HepG2 (cell line): ENCODE data around the gene CAMTA1. TPM values are rescaled to one million over a fixed set of nuclear protein-coding genes. Genes with fewer than 3 reads are reported as not detected.

ENCODE experiments used
- ATAC-seq: fragments of 200-7000 bp; cut with Tn5 transposase; 3 replicates; pipeline ENCODE4 v1.9.1; 2020; ENCODE audit warnings: mild to moderate bottlenecking, moderate library complexity
- BruUV-seq: library from RNA; stranded (reverse); fragments of 400-500 nt; replicated peaks from 2 replicates; lab custom pipeline; 2021; lab: Mats Ljungman, UMichigan
- CTCF ChIA-PET: fragments of 300-600 bp; formaldehyde crosslinking; extraction: SDS; loops from one replicate; lab custom pipeline; 2021; ENCODE audit warnings: low total read pairs, inconsistent platforms, low intra/inter-chr PET ratio; lab: Yijun Ruan, JAX
- POLR2A ChIA-PET: fragments of 350-600 bp; sonication (Branson Sonifier 250); formaldehyde crosslinking; loops from one replicate; lab custom pipeline; 2020; ENCODE audit warnings: antibody characterized with exemption, inconsistent platforms; lab: Yijun Ruan, JAX
- DNase-seq: peaks from one replicate; pipeline ENCODE4 v3.0.0-alpha.2; 2015; ENCODE audit warnings: low spot score
- FAIRE-seq: peaks from 3 replicates; lab custom pipeline; 2011; peaks lifted over from hg19 to GRCh38; lab: Jason Lieb, UNC
- H2AFZ ChIP-seq: one replicate; pipeline ENCODE4 v1.6.1; 2011; ENCODE audit warnings: low read length, inconsistent platforms
- H3K27ac ChIP-seq: fragments of 300-600 bp; 3 replicates; pipeline ENCODE4 v1.8.0; 2011; ENCODE audit warnings: mixed run types, mild to moderate bottlenecking, mixed read lengths, low read length, inconsistent platforms; ENCODE audit not compliant: insufficient read depth; ENCODE audit errors: extremely low read length
- H3K27me3 ChIP-seq, 2 experiments: fragments of 200-600 bp in 1 of 2; 2 replicates in 1 of 2; 3 replicates in 1 of 2; pipeline versions ENCODE4 v1.6.0 to v1.8.0; 2011; ENCODE audit warnings: low read length in 2 of 2, mild to moderate bottlenecking in 2 of 2, moderate library complexity in 2 of 2, inconsistent platforms in 1 of 2; ENCODE audit not compliant: insufficient read depth in 2 of 2, control insufficient read depth in 1 of 2
- H3K36me3 ChIP-seq, 2 experiments: fragments of 200-600 bp in 1 of 2; replicated peaks in 1 of 2; 2 replicates in 1 of 2; 3 replicates in 1 of 2; pipeline versions ENCODE4 v1.5.1 to v1.8.0; 2011; ENCODE audit warnings: low read length in 2 of 2, inconsistent platforms in 1 of 2; ENCODE audit not compliant: insufficient read depth in 2 of 2, control insufficient read depth in 1 of 2
- H3K4me1 ChIP-seq: 2 replicates; pipeline ENCODE4 v1.5.1; 2012; ENCODE audit warnings: low read length, inconsistent platforms; ENCODE audit not compliant: insufficient read depth
- H3K4me2 ChIP-seq: 2 replicates; pipeline ENCODE4 v1.6.0; 2011; ENCODE audit warnings: low read depth, low read length, inconsistent platforms
- H3K4me3 ChIP-seq, 3 experiments: fragments of 200-600 bp in 1 of 3; sonication (generic), shearing (Covaris generic) in 1 of 3; replicated peaks in 1 of 3; 2 replicates each; pipeline ENCODE4 v1.5.1; 2011 to 2016; ENCODE audit warnings: low read length in 3 of 3, inconsistent platforms in 2 of 3, low read depth in 2 of 3, mild to moderate bottlenecking in 2 of 3, control low read depth in 1 of 3, mixed read lengths in 1 of 3; ENCODE audit not compliant: insufficient read depth in 1 of 3
- H3K79me2 ChIP-seq: one replicate; pipeline ENCODE4 v1.6.1; 2011; ENCODE audit warnings: low read length, inconsistent platforms; ENCODE audit not compliant: insufficient read depth
- H3K9ac ChIP-seq: 2 replicates; pipeline ENCODE4 v1.6.0; 2011; ENCODE audit warnings: mild to moderate bottlenecking, low read depth, low read length, inconsistent platforms; ENCODE audit not compliant: insufficient read depth
- H3K9me3 ChIP-seq: 2 replicates; pipeline ENCODE4 v1.5.1; 2012; ENCODE audit warnings: mild to moderate bottlenecking, low read length
- H4K20me1 ChIP-seq: 2 replicates; pipeline ENCODE4 v1.6.0; 2011; ENCODE audit warnings: inconsistent platforms, mild to moderate bottlenecking, low read length, moderate library complexity; ENCODE audit not compliant: insufficient read depth
- ARID2 ChIP-seq: sonication (generic); formaldehyde crosslinking; IDR thresholded peaks from 2 replicates; pipeline ENCODE4 v1.8.1; 2022; ENCODE audit warnings: mild to moderate bottlenecking, missing genetic modification reagents, borderline replicate concordance
- SCMH1 ChIP-seq: sonication (generic); formaldehyde crosslinking; IDR thresholded peaks from 2 replicates; pipeline ENCODE4 v1.9.0; 2021; ENCODE audit warnings: missing genetic modification reagents, mild to moderate bottlenecking, borderline replicate concordance
- ZKSCAN1 ChIP-seq: fragments of 150-350 bp; IDR thresholded peaks from 2 replicates; pipeline ENCODE4 v1.6.1; 2014; ENCODE audit warnings: low read length
- ZNF121 ChIP-seq: sonication (generic); formaldehyde crosslinking; IDR thresholded peaks from 2 replicates; pipeline ENCODE4 v1.5.0; 2020; ENCODE audit warnings: mild to moderate bottlenecking, missing genetic modification reagents
- ZNF331 ChIP-seq: sonication (generic); formaldehyde crosslinking; IDR thresholded peaks from 2 replicates; pipeline ENCODE4 v1.4.0; 2020; ENCODE audit warnings: missing genetic modification reagents
- ZNF451 ChIP-seq: sonication (generic); formaldehyde crosslinking; IDR thresholded peaks from 2 replicates; pipeline ENCODE4 v1.5.0; 2020; ENCODE audit warnings: mild to moderate bottlenecking, missing genetic modification reagents
- ZNF570 ChIP-seq: sonication (generic); formaldehyde crosslinking; IDR thresholded peaks from 2 replicates; pipeline ENCODE4 v1.4.0; 2020; ENCODE audit warnings: mild to moderate bottlenecking, missing genetic modification reagents, borderline replicate concordance
- WGBS: methylation state at CpG from one replicate; pipeline ENCODE4 v1.1.6; 2017; ENCODE audit warnings: low lambda C conversion rate; 5-methylcytosine and 5-hydroxymethylcytosine counted together
- in situ Hi-C: cut with HindIII; loops from 2 replicates; pipeline ENCODE4 v1.10.0; 2017; ENCODE audit warnings: low pct_unique_long_range_greater_than_20kb; ENCODE audit not compliant: extremely low pct_ligation_motif_present
- intact Hi-C: fragments of 100-400 bp; cut with micrococcal nuclease; formaldehyde crosslinking; loops from one replicate; pipeline ENCODE4 v1.10.0; 2022; ENCODE audit not compliant: unreplicated experiment
- polyA plus RNA-seq, 8 experiments: library from polyadenylated mRNA; depleted of rRNA in 3 of 8; stranded (reverse) in 7 of 8; unstranded in 1 of 8; fragments of >200 nt; fragmentation: Illumina TruSeq in 4 of 8; extraction: Trizol in 4 of 8; gene quantifications; 2 replicates each; pipeline versions ENCODE4 v1.2.1 to v1.2.3, GENCODE V29; 2011 to 2016; ENCODE audit warnings: low read depth in 4 of 8, missing spikeins in 1 of 8, mixed read lengths in 1 of 8; ENCODE audit not compliant: insufficient read depth in 1 of 8
- total RNA-seq, 5 experiments: library from RNA; depleted of rRNA; stranded (reverse); fragments of >200 nt; fragmentation: Illumina TruSeq; extraction: Trizol; gene quantifications; 2 replicates each; pipeline ENCODE4 v1.2.3, GENCODE V29; 2016; ENCODE audit warnings: low read depth in 1 of 5
- TF ChIP-seq, protein P1 (sequence below): sonication (generic); formaldehyde crosslinking; conservative IDR thresholded peaks from 2 replicates; pipeline ENCODE4 v1.4.0; 2020; ENCODE audit warnings: missing genetic modification reagents
- TF ChIP-seq, protein P2 (sequence below): sonication (generic); formaldehyde crosslinking; IDR thresholded peaks from 2 replicates; pipeline ENCODE4 v1.4.0; 2020; ENCODE audit warnings: mild to moderate bottlenecking, missing genetic modification reagents
- TF ChIP-seq, protein P3 (sequence below): IDR thresholded peaks from 2 replicates; pipeline ENCODE4 v1.6.1; 2012; ENCODE audit warnings: inconsistent platforms
- TF ChIP-seq, protein P4 (sequence below): sonication (generic); formaldehyde crosslinking; conservative IDR thresholded peaks from 2 replicates; pipeline ENCODE4 v1.4.0; 2020; ENCODE audit warnings: missing genetic modification reagents

Gene CAMTA1
- total and polyA plus RNA-seq, 2 of the 13 experiments (the other 11 are each of a cell fraction or from before 2014, with no cell fraction given), result 25.0 to 36.4 TPM

DNA sequence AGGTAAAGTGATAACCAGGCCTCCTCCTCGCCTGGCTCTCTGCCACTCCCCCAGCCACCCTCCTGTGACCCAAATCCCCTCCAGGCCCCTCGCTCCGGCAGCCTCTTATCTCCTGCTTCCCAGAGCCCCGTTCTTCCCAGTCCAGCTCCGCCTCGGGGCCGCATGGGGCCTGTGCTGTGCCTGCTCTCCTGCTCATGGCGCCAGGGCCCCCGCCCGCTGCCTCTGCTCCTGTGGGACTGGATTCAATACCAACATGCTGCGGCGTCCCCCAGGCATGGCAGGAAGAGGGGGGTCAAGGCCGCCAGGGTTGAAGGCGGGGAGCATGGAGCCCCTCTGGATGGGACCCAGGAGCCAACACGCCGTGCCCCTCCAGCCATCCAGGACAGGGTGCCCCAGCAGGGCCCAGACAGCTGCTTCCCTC is 772.8 kb downstream of the CAMTA1 start:
- ChIA-PET CTCF (no interaction called here), POLR2A (no interaction called here)
- Histone ChIP-seq H2AFZ (no peak overlapping the region), H3K9me3 (no peaks in the 10 kb centered on the region), H3K9ac (no peak overlapping the region), H3K27me3 (peaks cover 11 to 46% of the 10 kb centered on the region in 2 experiments; a peak in 4 of 5 replicates), H3K4me1 (no peaks in the 10 kb centered on the region; the same call in 1 of the 2 replicates), H3K4me3 (no peak overlapping the region), H3K79me2 (no peaks in the 10 kb centered on the region), H4K20me1 (no peaks in the 10 kb centered on the region), H3K36me3 (no peaks in the 10 kb centered on the region), H3K27ac (no peak overlapping the region), H3K4me2 (no peak overlapping the region)
- ATAC-seq, result no peak
- FAIRE-seq, result no peak
- no peak for DNase-seq
- in situ Hi-C loops, result no loop called here
- BruUV-seq, result no TSS peak
- intact Hi-C loops, result no loop called here
- 23% methylated on average over 8 of the region's 16 CpGs for WGBS
- TF ChIP-seq ZNF331 (no peak), ARID2 (no peak), ZNF121 (no peak), ZKSCAN1 (no peak), SCMH1 (CRISPR knock-in tag) (no peak), ZNF451 (CRISPR knock-in tag) (no peak), ZNF570 (no peak)
- TF ChIP-seq, protein P1, sequence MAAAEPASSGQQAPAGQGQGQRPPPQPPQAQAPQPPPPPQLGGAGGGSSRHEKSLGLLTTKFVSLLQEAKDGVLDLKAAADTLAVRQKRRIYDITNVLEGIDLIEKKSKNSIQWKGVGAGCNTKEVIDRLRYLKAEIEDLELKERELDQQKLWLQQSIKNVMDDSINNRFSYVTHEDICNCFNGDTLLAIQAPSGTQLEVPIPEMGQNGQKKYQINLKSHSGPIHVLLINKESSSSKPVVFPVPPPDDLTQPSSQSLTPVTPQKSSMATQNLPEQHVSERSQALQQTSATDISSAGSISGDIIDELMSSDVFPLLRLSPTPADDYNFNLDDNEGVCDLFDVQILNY (CRISPR knock-in tag), result no peak
- TF ChIP-seq, protein P2, sequence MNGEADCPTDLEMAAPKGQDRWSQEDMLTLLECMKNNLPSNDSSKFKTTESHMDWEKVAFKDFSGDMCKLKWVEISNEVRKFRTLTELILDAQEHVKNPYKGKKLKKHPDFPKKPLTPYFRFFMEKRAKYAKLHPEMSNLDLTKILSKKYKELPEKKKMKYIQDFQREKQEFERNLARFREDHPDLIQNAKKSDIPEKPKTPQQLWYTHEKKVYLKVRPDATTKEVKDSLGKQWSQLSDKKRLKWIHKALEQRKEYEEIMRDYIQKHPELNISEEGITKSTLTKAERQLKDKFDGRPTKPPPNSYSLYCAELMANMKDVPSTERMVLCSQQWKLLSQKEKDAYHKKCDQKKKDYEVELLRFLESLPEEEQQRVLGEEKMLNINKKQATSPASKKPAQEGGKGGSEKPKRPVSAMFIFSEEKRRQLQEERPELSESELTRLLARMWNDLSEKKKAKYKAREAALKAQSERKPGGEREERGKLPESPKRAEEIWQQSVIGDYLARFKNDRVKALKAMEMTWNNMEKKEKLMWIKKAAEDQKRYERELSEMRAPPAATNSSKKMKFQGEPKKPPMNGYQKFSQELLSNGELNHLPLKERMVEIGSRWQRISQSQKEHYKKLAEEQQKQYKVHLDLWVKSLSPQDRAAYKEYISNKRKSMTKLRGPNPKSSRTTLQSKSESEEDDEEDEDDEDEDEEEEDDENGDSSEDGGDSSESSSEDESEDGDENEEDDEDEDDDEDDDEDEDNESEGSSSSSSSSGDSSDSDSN, result no peak
- TF ChIP-seq, protein P3, sequence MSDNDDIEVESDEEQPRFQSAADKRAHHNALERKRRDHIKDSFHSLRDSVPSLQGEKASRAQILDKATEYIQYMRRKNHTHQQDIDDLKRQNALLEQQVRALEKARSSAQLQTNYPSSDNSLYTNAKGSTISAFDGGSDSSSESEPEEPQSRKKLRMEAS, result no peak
- TF ChIP-seq, protein P4, sequence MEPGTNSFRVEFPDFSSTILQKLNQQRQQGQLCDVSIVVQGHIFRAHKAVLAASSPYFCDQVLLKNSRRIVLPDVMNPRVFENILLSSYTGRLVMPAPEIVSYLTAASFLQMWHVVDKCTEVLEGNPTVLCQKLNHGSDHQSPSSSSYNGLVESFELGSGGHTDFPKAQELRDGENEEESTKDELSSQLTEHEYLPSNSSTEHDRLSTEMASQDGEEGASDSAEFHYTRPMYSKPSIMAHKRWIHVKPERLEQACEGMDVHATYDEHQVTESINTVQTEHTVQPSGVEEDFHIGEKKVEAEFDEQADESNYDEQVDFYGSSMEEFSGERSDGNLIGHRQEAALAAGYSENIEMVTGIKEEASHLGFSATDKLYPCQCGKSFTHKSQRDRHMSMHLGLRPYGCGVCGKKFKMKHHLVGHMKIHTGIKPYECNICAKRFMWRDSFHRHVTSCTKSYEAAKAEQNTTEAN (CRISPR knock-in tag), result no peak
